ENCODE measurements around the gene ASB6. TPM values are rescaled to one million over a fixed set of nuclear protein-coding genes. Genes with fewer than 3 reads are reported as not detected.
A peak's percentile ranks its signal among the peaks of the same experiment; 100 is the strongest.

The ASB6 gene
- total and polyA plus RNA-seq, 2 of the 13 experiments (the other 11 are each of a cell fraction or from before 2014, with no cell fraction given), result 8.2 to 8.4 TPM

- TF ChIP-seq, protein P1, sequence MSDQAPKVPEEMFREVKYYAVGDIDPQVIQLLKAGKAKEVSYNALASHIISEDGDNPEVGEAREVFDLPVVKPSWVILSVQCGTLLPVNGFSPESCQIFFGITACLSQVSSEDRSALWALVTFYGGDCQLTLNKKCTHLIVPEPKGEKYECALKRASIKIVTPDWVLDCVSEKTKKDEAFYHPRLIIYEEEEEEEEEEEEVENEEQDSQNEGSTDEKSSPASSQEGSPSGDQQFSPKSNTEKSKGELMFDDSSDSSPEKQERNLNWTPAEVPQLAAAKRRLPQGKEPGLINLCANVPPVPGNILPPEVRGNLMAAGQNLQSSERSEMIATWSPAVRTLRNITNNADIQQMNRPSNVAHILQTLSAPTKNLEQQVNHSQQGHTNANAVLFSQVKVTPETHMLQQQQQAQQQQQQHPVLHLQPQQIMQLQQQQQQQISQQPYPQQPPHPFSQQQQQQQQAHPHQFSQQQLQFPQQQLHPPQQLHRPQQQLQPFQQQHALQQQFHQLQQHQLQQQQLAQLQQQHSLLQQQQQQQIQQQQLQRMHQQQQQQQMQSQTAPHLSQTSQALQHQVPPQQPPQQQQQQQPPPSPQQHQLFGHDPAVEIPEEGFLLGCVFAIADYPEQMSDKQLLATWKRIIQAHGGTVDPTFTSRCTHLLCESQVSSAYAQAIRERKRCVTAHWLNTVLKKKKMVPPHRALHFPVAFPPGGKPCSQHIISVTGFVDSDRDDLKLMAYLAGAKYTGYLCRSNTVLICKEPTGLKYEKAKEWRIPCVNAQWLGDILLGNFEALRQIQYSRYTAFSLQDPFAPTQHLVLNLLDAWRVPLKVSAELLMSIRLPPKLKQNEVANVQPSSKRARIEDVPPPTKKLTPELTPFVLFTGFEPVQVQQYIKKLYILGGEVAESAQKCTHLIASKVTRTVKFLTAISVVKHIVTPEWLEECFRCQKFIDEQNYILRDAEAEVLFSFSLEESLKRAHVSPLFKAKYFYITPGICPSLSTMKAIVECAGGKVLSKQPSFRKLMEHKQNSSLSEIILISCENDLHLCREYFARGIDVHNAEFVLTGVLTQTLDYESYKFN (CRISPR knock-in tag; conservative IDR thresholded peaks at IDR 0.05), result peak; percentile 76
- TF ChIP-seq ZFY (CRISPR knock-in tag; IDR thresholded peaks at IDR 0.05) (peak; percentile 80), ZNF580 (CRISPR knock-in tag; IDR thresholded peaks at IDR 0.05; ENCODE audit: borderline replicate concordance, low read depth) (peak; percentile 78; the same call in 1 of the 2 replicates), RCOR2 (CRISPR knock-in tag; IDR thresholded peaks at IDR 0.05) (peak; percentile 88), ZNF768 (CRISPR knock-in tag; IDR thresholded peaks at IDR 0.05) (peak; percentile 99), PATZ1 (CRISPR knock-in tag; IDR thresholded peaks at IDR 0.05) (peak; percentile 69), ZNF629 (CRISPR knock-in tag; conservative IDR thresholded peaks at IDR 0.05) (no peak; the same call in 1 of the 2 replicates), SIX4 (CRISPR knock-in tag; IDR thresholded peaks at IDR 0.05) (no peak), ZNF615 (CRISPR knock-in tag; IDR thresholded peaks at IDR 0.05; ENCODE audit: borderline replicate concordance) (0 out of 2 replicates have a peak, but pooled peaks have one; percentile 39), SMAD1 (CRISPR knock-in tag; IDR thresholded peaks at IDR 0.05; ENCODE audit: borderline replicate concordance, low read depth) (0 out of 2 replicates have a peak, but pooled peaks have one; percentile 49), MYC (CRISPR knock-in tag; IDR thresholded peaks at IDR 0.05; ENCODE audit: borderline replicate concordance) (peak; percentile 33; the same call in 1 of the 2 replicates), CCDC6 (CRISPR knock-in tag; IDR thresholded peaks at IDR 0.05) (peak; percentile 82; the same call in 1 of the 2 replicates), ZNF784 (CRISPR knock-in tag; IDR thresholded peaks at IDR 0.05; ENCODE audit: borderline replicate concordance) (peak; percentile 83; the same call in 1 of the 2 replicates), ARNT2 (CRISPR knock-in tag; IDR thresholded peaks at IDR 0.05; ENCODE audit: low read depth) (0 out of 2 replicates have a peak, but pooled peaks have one; percentile 23), ZBTB25 (CRISPR knock-in tag; IDR thresholded peaks at IDR 0.05) (peak; percentile 36; the same call in 1 of the 2 replicates), HOMEZ (CRISPR knock-in tag; IDR thresholded peaks at IDR 0.05; ENCODE audit: low read depth) (peak; percentile 70; the same call in 1 of the 2 replicates), SAP130 (CRISPR knock-in tag; IDR thresholded peaks at IDR 0.05; ENCODE audit: low read depth) (peak; percentile 86), ZBTB42 (CRISPR knock-in tag; IDR thresholded peaks at IDR 0.05) (0 out of 2 replicates have a peak, but pooled peaks have one; percentile 34), YEATS4 (CRISPR knock-in tag; IDR thresholded peaks at IDR 0.05; ENCODE audit: borderline replicate concordance) (peak; percentile 52; the same call in 1 of the 2 replicates)
Measured at GRCh38 chr9:129606161-129607026, 35.6 kb downstream of the ASB6 start (continued).
